ENCODE measurements around the gene TMEM63C.

GRCh38 chr14:77301103-77301502 lies 119.5 kb downstream of the TMEM63C start:
- TF ChIP-seq L3MBTL2 (conservative IDR thresholded peaks at IDR 0.05) (no peak), FOXM1 (IDR thresholded peaks at IDR 0.05; ENCODE audit: borderline replicate concordance) (no peak), SP1 (IDR thresholded peaks at IDR 0.05) (no peak), SUZ12 (IDR thresholded peaks at IDR 0.05) (no peak), CTBP1 (IDR thresholded peaks at IDR 0.05; ENCODE audit: borderline replicate concordance) (no peak), ARNT (IDR thresholded peaks at IDR 0.05) (no peak)
